Coronary artery (tissue), 2 donors: ENCODE measurements around the gene SLC6A6.

Experiments
- DNase-seq: peaks from one replicate; pipeline ENCODE4 v3.0.0-alpha.2; 2017; ENCODE audit warnings: low spot score
- H3K27ac ChIP-seq, 2 donors: fragments of 200-600 bp; sonication (generic); one replicate each; pipeline ENCODE4 v1.5.1; 2016 to 2019
- H3K4me3 ChIP-seq: fragments of 200-600 bp; sonication (generic); 2 replicates; pipeline ENCODE4 v1.5.1; 2016; ENCODE audit warnings: mild to moderate bottlenecking, moderate library complexity
- TF ChIP-seq, protein P1 (sequence below): fragments of 200-600 bp; sonication (generic); IDR thresholded peaks from one replicate; pipeline ENCODE4 v1.5.1; 2019; ENCODE audit warnings: antibody characterized with exemption

Gene SLC6A6

GRCh38 chr3:14535616-14536015, 133.2 kb downstream of the SLC6A6 start:
- TF ChIP-seq, protein P1, sequence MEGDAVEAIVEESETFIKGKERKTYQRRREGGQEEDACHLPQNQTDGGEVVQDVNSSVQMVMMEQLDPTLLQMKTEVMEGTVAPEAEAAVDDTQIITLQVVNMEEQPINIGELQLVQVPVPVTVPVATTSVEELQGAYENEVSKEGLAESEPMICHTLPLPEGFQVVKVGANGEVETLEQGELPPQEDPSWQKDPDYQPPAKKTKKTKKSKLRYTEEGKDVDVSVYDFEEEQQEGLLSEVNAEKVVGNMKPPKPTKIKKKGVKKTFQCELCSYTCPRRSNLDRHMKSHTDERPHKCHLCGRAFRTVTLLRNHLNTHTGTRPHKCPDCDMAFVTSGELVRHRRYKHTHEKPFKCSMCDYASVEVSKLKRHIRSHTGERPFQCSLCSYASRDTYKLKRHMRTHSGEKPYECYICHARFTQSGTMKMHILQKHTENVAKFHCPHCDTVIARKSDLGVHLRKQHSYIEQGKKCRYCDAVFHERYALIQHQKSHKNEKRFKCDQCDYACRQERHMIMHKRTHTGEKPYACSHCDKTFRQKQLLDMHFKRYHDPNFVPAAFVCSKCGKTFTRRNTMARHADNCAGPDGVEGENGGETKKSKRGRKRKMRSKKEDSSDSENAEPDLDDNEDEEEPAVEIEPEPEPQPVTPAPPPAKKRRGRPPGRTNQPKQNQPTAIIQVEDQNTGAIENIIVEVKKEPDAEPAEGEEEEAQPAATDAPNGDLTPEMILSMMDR, result no peak
- H3K4me3 ChIP-seq, result no peak overlapping the region
- H3K27ac ChIP-seq, result no peak overlapping the region
- DNase-seq, result no peak

- DNase-seq, result no peak
These were observed 133.8 kb downstream of the SLC6A6 start for GRCh38 chr3:14536055-14536815.

DNA sequence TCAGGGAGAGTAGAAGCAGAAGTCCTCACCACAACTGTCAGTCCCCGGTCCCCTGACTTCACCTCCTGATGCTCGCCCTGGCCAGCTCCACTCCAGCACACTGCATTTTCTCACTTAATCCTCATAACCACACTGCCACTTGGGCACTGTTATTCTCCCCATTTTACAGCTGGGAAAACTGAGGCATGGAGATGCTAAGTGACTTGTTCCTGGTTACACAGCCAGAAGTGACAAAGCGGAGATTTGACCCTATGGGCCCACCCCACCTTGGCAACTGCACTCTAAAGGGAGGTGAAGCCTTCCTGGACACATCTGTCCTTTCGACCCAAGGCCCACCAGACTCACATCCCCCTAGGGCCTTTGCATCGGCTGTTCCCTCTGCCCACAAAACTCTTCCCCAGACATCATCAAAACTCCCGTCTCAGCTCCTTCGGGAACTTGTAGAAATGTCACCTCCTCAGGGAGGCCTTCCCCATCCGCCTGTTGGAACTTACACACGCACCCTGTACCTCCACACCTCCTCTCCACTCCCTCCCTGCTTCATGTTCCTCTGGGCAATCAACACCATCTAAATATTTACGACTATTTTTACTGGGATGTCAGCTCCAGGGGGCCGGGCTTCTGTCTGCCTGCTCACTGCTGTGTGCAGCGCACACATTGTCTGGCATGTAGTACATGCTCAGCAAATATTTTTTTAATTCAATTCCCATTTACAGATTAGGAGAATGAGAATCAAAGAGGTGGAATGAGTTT, 134.6 kb downstream of the SLC6A6 start:
- TF ChIP-seq, protein P1, result no peak
- DNase-seq, result no peak
- no peak overlapping the region for H3K4me3 ChIP-seq
- no peak overlapping the region for H3K27ac ChIP-seq

More at GRCh38 chr3:14536055-14536815, 133.8 kb downstream of the SLC6A6 start:
- TF ChIP-seq, protein P1, result no peak
- Histone ChIP-seq H3K4me3 (no peak overlapping the region), H3K27ac (no peak overlapping the region)

- TF ChIP-seq, protein P1, result no peak
- H3K4me3 ChIP-seq, result no peak overlapping the region
- H3K27ac ChIP-seq, result no peak overlapping the region
- DNase-seq, result no peak
These were observed 135.4 kb downstream of the SLC6A6 start for GRCh38 chr3:14537590-14538450.

DNA sequence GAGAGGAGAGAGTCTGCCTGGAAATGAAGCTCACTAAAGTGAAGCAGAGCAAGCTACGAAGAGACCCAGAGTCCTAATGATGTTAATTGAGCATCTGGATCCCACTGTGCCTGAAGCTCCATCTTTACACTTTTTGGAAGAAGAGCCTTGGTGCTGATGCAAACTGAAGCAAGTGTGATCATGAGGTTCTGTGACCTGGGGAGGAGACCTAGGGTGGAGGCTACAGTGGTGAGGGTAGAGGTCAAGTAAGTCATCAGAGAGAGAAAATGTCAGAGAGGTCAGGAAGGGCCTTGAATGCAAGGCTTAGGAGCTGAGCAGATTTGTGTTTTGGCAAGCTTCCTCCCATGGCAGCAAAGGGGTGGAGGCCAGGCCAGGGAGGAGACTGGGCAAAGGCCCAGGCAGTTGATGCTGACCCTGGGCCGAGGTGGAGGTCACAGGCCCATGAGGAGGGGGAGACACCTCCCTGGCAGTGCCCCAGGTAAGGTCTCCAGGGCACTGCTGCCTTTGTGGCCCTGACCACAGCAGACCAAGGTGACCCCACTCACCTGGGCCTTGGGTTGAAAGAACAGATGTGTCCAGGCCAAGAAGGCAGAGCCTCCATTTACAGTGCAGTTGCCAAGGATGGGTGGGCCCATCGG, 136.2 kb downstream of the SLC6A6 start:
- TF ChIP-seq, protein P1, result no peak
- no peak for DNase-seq
- Histone ChIP-seq H3K27ac (peak overlapping the region in 1 of 2 donors; percentile 81), H3K4me3 (no peak overlapping the region)
